Prostate gland (tissue), 2 donors: ENCODE data around the gene SUGCT. TPM values are rescaled to one million over a fixed set of nuclear protein-coding genes. Genes with fewer than 3 reads are reported as not detected.
"Not testable (repeated sequence)": the region's sequence is repeated elsewhere in the genome, so short reads cannot be mapped to it uniquely, and the experiment has no call there.

ENCODE experiments used
- DNase-seq: peaks from one replicate; pipeline ENCODE4 v3.0.0-alpha.2; 2019; ENCODE audit warnings: low spot score
- H3K27ac ChIP-seq, 2 donors: fragments of 200-600 bp; sonication (generic); 2 replicates each; pipeline ENCODE4 v1.5.1; 2017 to 2019
- H3K27me3 ChIP-seq: fragments of 200-600 bp; sonication (generic); replicated peaks from 2 replicates; pipeline ENCODE4 v1.5.1; 2019; ENCODE audit not compliant: insufficient read depth
- H3K36me3 ChIP-seq, 2 donors: fragments of 200-600 bp; sonication (generic); 1 replicate in 1 of 2; 2 replicates in 1 of 2; pipeline versions ENCODE4 v1.5.1 to v1.8.1; 2017 to 2019
- H3K4me1 ChIP-seq: fragments of 200-600 bp; sonication (generic); replicated peaks from 2 replicates; pipeline ENCODE4 v1.5.1; 2019
- H3K4me3 ChIP-seq, 2 donors: fragments of 200-600 bp; sonication (generic); 2 replicates each; pipeline ENCODE4 v1.5.1; 2017 to 2019
- H3K9me3 ChIP-seq: fragments of 200-600 bp; sonication (generic); 2 replicates; pipeline ENCODE4 v1.5.1; 2017
- POLR2A ChIP-seq: fragments of 450-650 bp; IDR thresholded peaks from one replicate; pipeline ENCODE4 v1.6.1; 2016; ENCODE audit warnings: antibody characterized with exemption, mild to moderate bottlenecking
- POLR2AphosphoS5 ChIP-seq: sonication (generic); formaldehyde crosslinking; IDR thresholded peaks from one replicate; pipeline ENCODE4 v1.6.1; 2017; ENCODE audit warnings: antibody characterized with exemption
- WGBS: methylation state at CpG from one replicate; pipeline ENCODE4 v1.1.5; 2018; 5-methylcytosine and 5-hydroxymethylcytosine counted together
- intact Hi-C: fragments of 100-400 bp; cut with DNase I; formaldehyde crosslinking; loops from one replicate; pipeline ENCODE4 v1.14.2; 2022
- total RNA-seq, 2 donors: library from RNA; depleted of rRNA; stranded (reverse); fragments of >200 nt; gene quantifications; one replicate each; pipeline ENCODE4 v1.1.0, GENCODE V29; 2016
- TF ChIP-seq, protein P1 (sequence below), 4 experiments: fragments of 200-600 bp in 2 of 4; fragments of 450-650 bp in 2 of 4; sonication (generic) in 2 of 4; IDR thresholded peaks; 1 replicate in 3 of 4; 2 replicates in 1 of 4; pipeline ENCODE4 v1.5.1; 2016 to 2019; ENCODE audit warnings: antibody characterized with exemption in 4 of 4, mild to moderate bottlenecking in 2 of 4, moderate library complexity in 2 of 4

The SUGCT gene
- total RNA-seq, 2 donors from 2014 or later: 2.2 to 3.2 TPM

GRCh38 chr7:40649247-40649646, 514.4 kb downstream of the SUGCT start:
- no peak for DNase-seq
- no peaks in the 10 kb centered on the region for H3K9me3 ChIP-seq
- no peaks in the 10 kb centered on the region for H3K27me3 ChIP-seq
- TF ChIP-seq POLR2AphosphoS5 (no peak), POLR2A (no peak)
- TF ChIP-seq, protein P1, sequence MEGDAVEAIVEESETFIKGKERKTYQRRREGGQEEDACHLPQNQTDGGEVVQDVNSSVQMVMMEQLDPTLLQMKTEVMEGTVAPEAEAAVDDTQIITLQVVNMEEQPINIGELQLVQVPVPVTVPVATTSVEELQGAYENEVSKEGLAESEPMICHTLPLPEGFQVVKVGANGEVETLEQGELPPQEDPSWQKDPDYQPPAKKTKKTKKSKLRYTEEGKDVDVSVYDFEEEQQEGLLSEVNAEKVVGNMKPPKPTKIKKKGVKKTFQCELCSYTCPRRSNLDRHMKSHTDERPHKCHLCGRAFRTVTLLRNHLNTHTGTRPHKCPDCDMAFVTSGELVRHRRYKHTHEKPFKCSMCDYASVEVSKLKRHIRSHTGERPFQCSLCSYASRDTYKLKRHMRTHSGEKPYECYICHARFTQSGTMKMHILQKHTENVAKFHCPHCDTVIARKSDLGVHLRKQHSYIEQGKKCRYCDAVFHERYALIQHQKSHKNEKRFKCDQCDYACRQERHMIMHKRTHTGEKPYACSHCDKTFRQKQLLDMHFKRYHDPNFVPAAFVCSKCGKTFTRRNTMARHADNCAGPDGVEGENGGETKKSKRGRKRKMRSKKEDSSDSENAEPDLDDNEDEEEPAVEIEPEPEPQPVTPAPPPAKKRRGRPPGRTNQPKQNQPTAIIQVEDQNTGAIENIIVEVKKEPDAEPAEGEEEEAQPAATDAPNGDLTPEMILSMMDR (IDR thresholded peaks at IDR 0.05): no peak
- H3K4me1 ChIP-seq: no peaks in the 10 kb centered on the region
- intact Hi-C loops: no loop called here
- H3K4me3 ChIP-seq: no peak overlapping the region
- H3K36me3 ChIP-seq: no peaks in the 10 kb centered on the region
- H3K27ac ChIP-seq: no peak overlapping the region
- WGBS: 92% methylated on average over 1 of the region's 1 CpG

DNA sequence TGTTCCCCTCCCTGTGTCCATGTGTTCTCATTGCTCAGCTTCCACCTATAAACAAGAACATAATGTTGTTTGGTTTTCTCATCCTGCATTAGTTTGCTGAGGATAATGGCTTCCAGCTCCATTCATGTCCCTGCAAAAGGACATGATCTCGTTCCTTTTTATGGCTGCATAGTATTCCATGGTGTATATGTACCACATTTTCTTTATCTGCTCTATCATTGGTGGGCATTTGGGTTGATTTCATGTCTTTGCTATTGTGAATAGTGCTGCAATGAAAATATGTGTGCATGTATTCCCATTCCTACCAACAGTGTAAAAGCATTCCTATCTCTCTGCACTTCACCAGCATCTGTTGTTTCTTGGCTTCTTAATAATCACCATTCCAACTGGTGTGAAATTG, 516.1 kb downstream of the SUGCT start:
- DNase-seq, H3K4me1 ChIP-seq, H3K9me3 ChIP-seq, H3K4me3 ChIP-seq, H3K27me3 ChIP-seq, intact Hi-C loops, H3K27ac ChIP-seq, H3K36me3 ChIP-seq: not testable (repeated sequence)
- WGBS: 96% methylated on average over 1 of the region's 1 CpG

- intact Hi-C loops: no loop called here
- 85% methylated on average over 4 of the region's 4 CpGs for WGBS
- H3K36me3 ChIP-seq: no peaks in the 10 kb centered on the region
- TF ChIP-seq POLR2AphosphoS5: no peak
- TF ChIP-seq POLR2A: no peak
- TF ChIP-seq, protein P1 (IDR thresholded peaks at IDR 0.05): no peak
- no peak overlapping the region for H3K27ac ChIP-seq
- H3K27me3 ChIP-seq: no peaks in the 10 kb centered on the region
- H3K4me1 ChIP-seq: no peaks in the 10 kb centered on the region
- no peak overlapping the region for H3K4me3 ChIP-seq
- H3K9me3 ChIP-seq: no peaks in the 10 kb centered on the region
- DNase-seq: no peak
Measured at GRCh38 chr7:40654171-40654570, 519.4 kb downstream of the SUGCT start.

GRCh38 chr7:40655426-40655825, 520.6 kb downstream of the SUGCT start:
- 100% methylated on average over 1 of the region's 1 CpG for WGBS
- Histone ChIP-seq H3K27me3 (no peaks in the 10 kb centered on the region), H3K4me3 (no peak overlapping the region), H3K9me3 (no peaks in the 10 kb centered on the region), H3K27ac (no peak overlapping the region), H3K36me3 (no peaks in the 10 kb centered on the region), H3K4me1 (no peaks in the 10 kb centered on the region)
- TF ChIP-seq POLR2AphosphoS5 (no peak), POLR2A (no peak)
- TF ChIP-seq, protein P1 (IDR thresholded peaks at IDR 0.05): no peak
- intact Hi-C loops: no loop called here
- DNase-seq: no peak

- Histone ChIP-seq H3K27ac (no peak overlapping the region), H3K9me3 (no peaks in the 10 kb centered on the region), H3K27me3 (no peaks in the 10 kb centered on the region), H3K4me1 (no peaks in the 10 kb centered on the region), H3K36me3 (no peaks in the 10 kb centered on the region), H3K4me3 (no peak overlapping the region)
- WGBS: 81% methylated on average over 2 of the region's 2 CpGs
- no peak for DNase-seq
- intact Hi-C loops: no loop called here
- TF ChIP-seq, protein P1 (IDR thresholded peaks at IDR 0.05): no peak
- no peak for TF ChIP-seq POLR2A
- no peak for TF ChIP-seq POLR2AphosphoS5
Measured at GRCh38 chr7:40656349-40656748, 521.5 kb downstream of the SUGCT start.
